ENCODE measurements around the gene C4orf50. TPM values are rescaled to one million over a fixed set of nuclear protein-coding genes. Genes with fewer than 3 reads are reported as not detected.

Gene C4orf50
- total and polyA plus RNA-seq, 2 of the 13 experiments (the other 11 are each of a cell fraction or from before 2014, with no cell fraction given): not detected

- intact Hi-C loops (cut with micrococcal nuclease; ENCODE audit: unreplicated experiment): no loop called here
- Histone ChIP-seq H3K79me2 (ENCODE audit: insufficient read depth, low read length) (no peaks in the 10 kb centered on the region), H3K4me3 (replicated peaks in 1 of 3; ENCODE audit: insufficient read depth in 1 of 3, low read depth in 2 of 3, low read length in 3 of 3) (no peak overlapping the region), H4K20me1 (ENCODE audit: insufficient read depth, low read length) (no peaks in the 10 kb centered on the region), H3K36me3 (replicated peaks in 1 of 2; ENCODE audit: control insufficient read depth in 1 of 2, insufficient read depth in 2 of 2, low read length in 2 of 2) (no peaks in the 10 kb centered on the region), H3K4me1 (ENCODE audit: insufficient read depth, low read length) (no peaks in the 10 kb centered on the region), H3K27ac (ENCODE audit: extremely low read length, insufficient read depth, low read length) (no peak overlapping the region), H2AFZ (ENCODE audit: low read length) (no peak overlapping the region), H3K9me3 (ENCODE audit: low read length) (peaks cover 7% of the 10 kb centered on the region), H3K27me3 (ENCODE audit: control insufficient read depth in 1 of 2, insufficient read depth in 2 of 2, low read length in 2 of 2) (peaks cover 0 to 23% of the 10 kb centered on the region in 2 experiments; a peak in 3 of 5 replicates), H3K9ac (ENCODE audit: insufficient read depth, low read depth, low read length) (no peak overlapping the region), H3K4me2 (ENCODE audit: low read depth, low read length) (no peak overlapping the region)
- BruUV-seq (replicated peaks): no TSS peak
- POLR2A ChIA-PET: no interaction called here
- no peak for DNase-seq (ENCODE audit: low spot score)
- FAIRE-seq: no peak
- no peak for ATAC-seq
- CTCF ChIA-PET (ENCODE audit: low intra/inter-chr PET ratio, low total read pairs): no interaction called here
- TF ChIP-seq PHF5A (CRISPR knock-in tag; IDR thresholded peaks at IDR 0.05; ENCODE audit: low read depth, unreplicated experiment): no peak
- peak; percentile 97 for TF ChIP-seq ZNF317 (CRISPR knock-in tag; IDR thresholded peaks at IDR 0.05)
- no peak for TF ChIP-seq ZNF639 (CRISPR knock-in tag; conservative IDR thresholded peaks at IDR 0.05)
- TF ChIP-seq MAFG (CRISPR knock-in tag; IDR thresholded peaks at IDR 0.05): no peak
- TF ChIP-seq MTA3 (CRISPR knock-in tag; IDR thresholded peaks at IDR 0.05): no peak
- in situ Hi-C loops (cut with HindIII; ENCODE audit: extremely low pct_ligation_motif_present, low pct_unique_long_range_greater_than_20kb): no loop called here
Observed at GRCh38 chr4:5984843-5985242, 33.4 kb downstream of the C4orf50 start.

GRCh38 chr4:5982156-5982973 is 35.9 kb downstream of the C4orf50 start:
- no peak overlapping the region for H3K27ac ChIP-seq (ENCODE audit: extremely low read length, insufficient read depth, low read length)
- H3K4me1 ChIP-seq (ENCODE audit: insufficient read depth, low read length): no peaks in the 10 kb centered on the region
- no peak overlapping the region for H3K4me3 ChIP-seq (replicated peaks in 1 of 3; ENCODE audit: insufficient read depth in 1 of 3, low read depth in 2 of 3, low read length in 3 of 3)
- no peak overlapping the region for H3K9ac ChIP-seq (ENCODE audit: insufficient read depth, low read depth, low read length)
- POLR2A ChIA-PET: no interaction called here
- no TSS peak for BruUV-seq (replicated peaks)
- ATAC-seq (no peak), DNase-seq (ENCODE audit: low spot score) (no peak), FAIRE-seq (no peak)
- intact Hi-C loops (cut with micrococcal nuclease; ENCODE audit: unreplicated experiment): no loop called here
- CTCF ChIA-PET (ENCODE audit: low intra/inter-chr PET ratio, low total read pairs): no interaction called here
- H2AFZ ChIP-seq (ENCODE audit: low read length): no peak overlapping the region
- no peak overlapping the region for H3K4me2 ChIP-seq (ENCODE audit: low read depth, low read length)
- H3K79me2 ChIP-seq (ENCODE audit: insufficient read depth, low read length): no peaks in the 10 kb centered on the region
- in situ Hi-C loops (cut with HindIII; ENCODE audit: extremely low pct_ligation_motif_present, low pct_unique_long_range_greater_than_20kb): no loop called here
- 7% methylated on average over 7 of the region's 9 CpGs for WGBS (ENCODE audit: low lambda C conversion rate)
- H3K9me3 ChIP-seq (ENCODE audit: low read length): peaks cover 7% of the 10 kb centered on the region
- no peaks in the 10 kb centered on the region for H3K36me3 ChIP-seq (replicated peaks in 1 of 2; ENCODE audit: control insufficient read depth in 1 of 2, insufficient read depth in 2 of 2, low read length in 2 of 2)
- H3K27me3 ChIP-seq (ENCODE audit: control insufficient read depth in 1 of 2, insufficient read depth in 2 of 2, low read length in 2 of 2): peaks cover 0 to 5% of the 10 kb centered on the region in 2 experiments; a peak in 1 of 5 replicates
- H4K20me1 ChIP-seq (ENCODE audit: insufficient read depth, low read length): no peaks in the 10 kb centered on the region
- TF ChIP-seq TFDP2 (CRISPR knock-in tag; IDR thresholded peaks at IDR 0.05): no peak
- no peak for TF ChIP-seq ZNF468 (CRISPR knock-in tag; IDR thresholded peaks at IDR 0.05)
- no peak for TF ChIP-seq SATB2 (CRISPR knock-in tag; IDR thresholded peaks at IDR 0.05)
- no peak for TF ChIP-seq ZNF780A (CRISPR knock-in tag; IDR thresholded peaks at IDR 0.05)
- TF ChIP-seq PHB2 (IDR thresholded peaks at IDR 0.05; ENCODE audit: partially characterized antibody): no peak
- TF ChIP-seq FOXJ3 (CRISPR knock-in tag; IDR thresholded peaks at IDR 0.05; ENCODE audit: borderline replicate concordance): no peak
- no peak for TF ChIP-seq KLF13 (CRISPR knock-in tag; IDR thresholded peaks at IDR 0.05)
- TF ChIP-seq IRF1 (CRISPR knock-in tag; IDR thresholded peaks at IDR 0.05; ENCODE audit: low read depth): no peak
- no peak for TF ChIP-seq NFKBIZ (CRISPR knock-in tag; IDR thresholded peaks at IDR 0.05)
- TF ChIP-seq ZNF138 (CRISPR knock-in tag; IDR thresholded peaks at IDR 0.05; ENCODE audit: low read depth): no peak
- TF ChIP-seq SMARCC2 (IDR thresholded peaks at IDR 0.05): no peak
- no peak for TF ChIP-seq TBX3 (IDR thresholded peaks at IDR 0.05; ENCODE audit: borderline replicate concordance)

Data from HepG2 (cell line).